Thyroid gland (tissue), 4 donors: ENCODE results near the gene FBXL7. TPM values are rescaled to one million over a fixed set of nuclear protein-coding genes. Genes with fewer than 3 reads are reported as not detected.

Source experiments
- DNase-seq, 2 donors: peaks; one replicate each; pipeline ENCODE4 v3.0.0-alpha.2; 2019
- H3K27ac ChIP-seq, 3 donors: fragments of 200-600 bp; sonication (generic); 1 replicate in 2 of 3; 2 replicates in 1 of 3; pipeline ENCODE4 v1.5.1; 2016 to 2019; ENCODE audit warnings: mild to moderate bottlenecking in 1 of 3, moderate library complexity in 1 of 3
- H3K27me3 ChIP-seq: fragments of 200-600 bp; sonication (generic); one replicate; pipeline ENCODE4 v1.5.1; 2019
- H3K36me3 ChIP-seq, 2 donors: fragments of 200-600 bp; sonication (generic); one replicate each; pipeline ENCODE4 v1.5.1; 2016 to 2019
- H3K4me1 ChIP-seq, 2 donors: fragments of 200-600 bp; sonication (generic); one replicate each; pipeline ENCODE4 v1.5.1; 2017 to 2019
- H3K4me3 ChIP-seq, 3 donors: fragments of 200-600 bp; sonication (generic); replicated peaks in 1 of 3; 1 replicate in 2 of 3; 2 replicates in 1 of 3; pipeline ENCODE4 v1.5.1; 2016; ENCODE audit warnings: mild to moderate bottlenecking in 1 of 3
- H3K9me3 ChIP-seq: fragments of 200-600 bp; sonication (generic); one replicate; pipeline ENCODE4 v1.5.1; 2017
- CTCF ChIP-seq, 6 experiments: fragments of 200-600 bp in 3 of 6; fragments of 450-650 bp in 3 of 6; sonication (generic) in 3 of 6; IDR thresholded peaks; one replicate each; pipeline ENCODE4 v1.5.1; 2016 to 2019; ENCODE audit warnings: antibody characterized with exemption in 6 of 6, mild to moderate bottlenecking in 2 of 6, inconsistent platforms in 1 of 6, moderate library complexity in 1 of 6
- POLR2A ChIP-seq, 2 donors: fragments of 450-650 bp; IDR thresholded peaks; one replicate each; pipeline ENCODE4 v1.6.1; 2017; ENCODE audit warnings: antibody characterized with exemption in 2 of 2, mild to moderate bottlenecking in 2 of 2, moderate library complexity in 1 of 2
- WGBS, 2 donors: methylation state at CpG; one replicate each; pipeline ENCODE4 v1.1.5; 2017; 5-methylcytosine and 5-hydroxymethylcytosine counted together
- intact Hi-C: fragments of 100-400 bp; cut with DNase I; formaldehyde crosslinking; loops from one replicate; pipeline ENCODE4 v1.15.1; 2023
- total RNA-seq, 4 donors: library from RNA; depleted of rRNA; stranded (reverse); fragments of >200 nt; gene quantifications; one replicate each; pipeline ENCODE4 v1.2.3, GENCODE V29; 2016

FBXL7 gene
- total RNA-seq, 4 donors from 2014 or later: 6.4 to 11.8 (median 9.2) TPM

- Histone ChIP-seq H3K27ac (no peak overlapping the region), H3K9me3 (no peaks in the 10 kb centered on the region), H3K27me3 (no peaks in the 10 kb centered on the region), H3K4me1 (peaks cover 10 to 14% of the 10 kb centered on the region in 2 donors), H3K4me3 (no peak overlapping the region), H3K36me3 (no peaks in the 10 kb centered on the region)
- intact Hi-C loops: no loop called here
- TF ChIP-seq CTCF (IDR thresholded peaks at IDR 0.05): no peak
- DNase-seq: no peak
- 62 to 80% methylated on average over 6 to 7 of the region's 7 CpGs for WGBS, 2 donors
These were observed 192.9 kb downstream of the FBXL7 start for GRCh38 chr5:15692706-15693381.

- Histone ChIP-seq H3K27me3 (no peaks in the 10 kb centered on the region), H3K36me3 (no peaks in the 10 kb centered on the region), H3K27ac (no peak overlapping the region), H3K4me3 (no peak overlapping the region), H3K9me3 (no peaks in the 10 kb centered on the region), H3K4me1 (peaks cover 10 to 14% of the 10 kb centered on the region in 2 donors)
- WGBS, 2 donors: 88 to 97% methylated on average over 6 of the region's 6 CpGs
- TF ChIP-seq POLR2A (IDR thresholded peaks at IDR 0.05) (no peak), CTCF (IDR thresholded peaks at IDR 0.05) (no peak)
- no peak for DNase-seq
- intact Hi-C loops: no loop called here
These were observed 193.4 kb downstream of the FBXL7 start for GRCh38 chr5:15693382-15693728.

GRCh38 chr5:15693933-15694332, 194.0 kb downstream of the FBXL7 start:
- TF ChIP-seq POLR2A (IDR thresholded peaks at IDR 0.05) (no peak), CTCF (IDR thresholded peaks at IDR 0.05) (no peak)
- Histone ChIP-seq H3K4me3 (no peak overlapping the region), H3K27ac (no peak overlapping the region), H3K9me3 (no peaks in the 10 kb centered on the region), H3K27me3 (no peaks in the 10 kb centered on the region), H3K4me1 (peaks cover 10 to 14% of the 10 kb centered on the region in 2 donors), H3K36me3 (no peaks in the 10 kb centered on the region)
- WGBS, 2 donors: 81 to 83% methylated on average over 6 of the region's 6 CpGs
- DNase-seq: no peak
- intact Hi-C loops: no loop called here

GRCh38 chr5:15694696-15695214, 194.8 kb downstream of the FBXL7 start:
- Histone ChIP-seq H3K9me3 (no peaks in the 10 kb centered on the region), H3K27ac (no peak overlapping the region), H3K36me3 (no peaks in the 10 kb centered on the region), H3K4me1 (peaks cover 10 to 14% of the 10 kb centered on the region in 2 donors), H3K27me3 (no peaks in the 10 kb centered on the region), H3K4me3 (no peak overlapping the region)
- DNase-seq: no peak
- 40 to 51% methylated on average over 2 of the region's 2 CpGs for WGBS, 2 donors
- intact Hi-C loops: no loop called here
- TF ChIP-seq CTCF (IDR thresholded peaks at IDR 0.05): no peak
- TF ChIP-seq POLR2A (IDR thresholded peaks at IDR 0.05): no peak

- Histone ChIP-seq H3K27me3 (no peaks in the 10 kb centered on the region), H3K9me3 (no peaks in the 10 kb centered on the region), H3K36me3 (no peaks in the 10 kb centered on the region), H3K4me3 (no peak overlapping the region), H3K4me1 (peaks cover 10 to 14% of the 10 kb centered on the region in 2 donors), H3K27ac (no peak overlapping the region)
- 29 to 37% methylated on average over 4 of the region's 4 CpGs for WGBS, 2 donors
- intact Hi-C loops: no loop called here
- TF ChIP-seq CTCF (IDR thresholded peaks at IDR 0.05): no peak
- no peak for TF ChIP-seq POLR2A (IDR thresholded peaks at IDR 0.05)
- no peak for DNase-seq
These were observed 195.3 kb downstream of the FBXL7 start for GRCh38 chr5:15695215-15695731.
